HepG2 (cell line): Measurements from ENCODE around the gene ECE2. TPM values are rescaled to one million over a fixed set of nuclear protein-coding genes. Genes with fewer than 3 reads are reported as not detected.
A peak's percentile ranks its signal among the peaks of the same experiment; 100 is the strongest.

Experiments used
- GPBP1L1 ChIP-seq: sonication (generic); formaldehyde crosslinking; IDR thresholded peaks from 2 replicates; pipeline ENCODE4 v1.5.0; 2020; ENCODE audit warnings: mild to moderate bottlenecking, missing genetic modification reagents
- IRX3 ChIP-seq: sonication (generic); formaldehyde crosslinking; IDR thresholded peaks from 2 replicates; pipeline ENCODE4 v1.8.1; 2023; ENCODE audit warnings: mild to moderate bottlenecking, low read depth, missing genetic modification reagents, borderline replicate concordance
- KDM2A ChIP-seq: sonication (generic); formaldehyde crosslinking; IDR thresholded peaks from 2 replicates; pipeline ENCODE4 v1.4.0; 2020; ENCODE audit warnings: low read depth, missing genetic modification reagents, borderline replicate concordance
- MATR3 ChIP-seq: sonication (generic); formaldehyde crosslinking; IDR thresholded peaks from 2 replicates; pipeline ENCODE4 v1.4.0; 2020; ENCODE audit warnings: missing genetic modification reagents
- PRDM15 ChIP-seq: sonication (generic); formaldehyde crosslinking; IDR thresholded peaks from 2 replicates; pipeline ENCODE4 v1.4.0; 2020; ENCODE audit warnings: missing genetic modification reagents
- SMAD3 ChIP-seq: sonication (generic); formaldehyde crosslinking; IDR thresholded peaks from 2 replicates; pipeline ENCODE4 v1.4.0; 2020; ENCODE audit warnings: missing genetic modification reagents
- THYN1 ChIP-seq: sonication (generic); formaldehyde crosslinking; IDR thresholded peaks from 2 replicates; pipeline ENCODE4 v1.8.1; 2023; ENCODE audit warnings: low read depth, mild to moderate bottlenecking, moderate library complexity, missing genetic modification reagents, borderline replicate concordance
- ZNF230 ChIP-seq: sonication (generic); formaldehyde crosslinking; IDR thresholded peaks from 2 replicates; pipeline ENCODE4 v1.4.0; 2020; ENCODE audit warnings: mild to moderate bottlenecking, missing genetic modification reagents
- ZNF556 ChIP-seq: sonication (generic); formaldehyde crosslinking; IDR thresholded peaks from 2 replicates; pipeline ENCODE4 v1.4.0; 2020; ENCODE audit warnings: mild to moderate bottlenecking, missing genetic modification reagents, borderline replicate concordance
- ZNF704 ChIP-seq: sonication (generic); formaldehyde crosslinking; IDR thresholded peaks from 2 replicates; pipeline ENCODE4 v1.8.1; 2023; ENCODE audit warnings: mild to moderate bottlenecking, inconsistent platforms, moderate library complexity, missing genetic modification reagents, borderline replicate concordance
- ZNF777 ChIP-seq: sonication (generic); formaldehyde crosslinking; IDR thresholded peaks from 2 replicates; pipeline ENCODE4 v1.4.0; 2020; ENCODE audit warnings: missing genetic modification reagents
- polyA plus RNA-seq, 8 experiments: library from polyadenylated mRNA; depleted of rRNA in 3 of 8; stranded (reverse) in 7 of 8; unstranded in 1 of 8; fragments of >200 nt; fragmentation: Illumina TruSeq in 4 of 8; extraction: Trizol in 4 of 8; gene quantifications; 2 replicates each; pipeline versions ENCODE4 v1.2.1 to v1.2.3, GENCODE V29; 2011 to 2016; ENCODE audit warnings: low read depth in 4 of 8, missing spikeins in 1 of 8, mixed read lengths in 1 of 8; ENCODE audit not compliant: insufficient read depth in 1 of 8
- total RNA-seq, 5 experiments: library from RNA; depleted of rRNA; stranded (reverse); fragments of >200 nt; fragmentation: Illumina TruSeq; extraction: Trizol; gene quantifications; 2 replicates each; pipeline ENCODE4 v1.2.3, GENCODE V29; 2016; ENCODE audit warnings: low read depth in 1 of 5

Gene ECE2
- total and polyA plus RNA-seq, 2 of the 13 experiments (the other 11 are each of a cell fraction or from before 2014, with no cell fraction given) = not detected

- TF ChIP-seq GPBP1L1 (CRISPR knock-in tag) = no peak
- TF ChIP-seq IRX3 = peak; percentile 18; the same call in 1 of the 2 replicates
- TF ChIP-seq KDM2A (CRISPR knock-in tag) = 0 out of 2 replicates have a peak, but pooled peaks have one; percentile 2
- 0 out of 2 replicates have a peak, but pooled peaks have one; percentile 15 for TF ChIP-seq ZNF777 (CRISPR knock-in tag)
- 0 out of 2 replicates have a peak, but pooled peaks have one; percentile 18 for TF ChIP-seq ZNF230 (CRISPR knock-in tag)
- no peak for TF ChIP-seq MATR3 (CRISPR knock-in tag)
- TF ChIP-seq ZNF704 (CRISPR knock-in tag) = 0 out of 2 replicates have a peak, but pooled peaks have one; percentile 44
- no peak for TF ChIP-seq SMAD3 (CRISPR knock-in tag)
- 0 out of 2 replicates have a peak, but pooled peaks have one; percentile 44 for TF ChIP-seq ZNF556
- no peak for TF ChIP-seq THYN1 (CRISPR knock-in tag)
- no peak for TF ChIP-seq PRDM15 (CRISPR knock-in tag)
Observed at GRCh38 chr3:184315543-184315867, 39.7 kb downstream of the ECE2 start (continued).
